HPDE6-E6E7 (cell line): ENCODE measurements around the gene PCDHGA8.
"Not testable (repeated sequence)": the region's sequence is repeated elsewhere in the genome, so short reads cannot be mapped to it uniquely, and the experiment has no call there.

Experiments
- DNase-seq: peaks from one replicate; pipeline ENCODE4 v3.0.0; 2011; ENCODE audit warnings: missing footprints; ENCODE audit errors: extremely low spot score

Gene PCDHGA8

GRCh38 chr5:141392429-141393198 lies at the start of gene PCDHGA8:
Gene PCDHGA8 (plus strand): TSS chr5:141392633. CDS start chr5:141392814, 181 bp downstream.
- no peak for DNase-seq

- DNase-seq: no peak
Observed at GRCh38 chr5:141342773-141343172, 49.7 kb upstream of the PCDHGA8 start.

- DNase-seq: no peak
Observed at GRCh38 chr5:141343242-141343952, 49.0 kb upstream of the PCDHGA8 start, which contains the start of gene PCDHGA3. Gene PCDHGA3 (plus strand): TSS chr5:141343829. CDS start chr5:141344034, 205 bp downstream.

- no peak for DNase-seq
Observed at GRCh38 chr5:141343953-141344463, 48.4 kb upstream of the PCDHGA8 start.

GRCh38 chr5:141345327-141345726 lies 47.1 kb upstream of the PCDHGA8 start:
- no peak for DNase-seq

- not testable (repeated sequence) for DNase-seq
Observed at GRCh38 chr5:141346017-141346416, 46.4 kb upstream of the PCDHGA8 start.

GRCh38 chr5:141349917-141350619 lies 42.4 kb upstream of the PCDHGA8 start, which contains the start of gene PCDHGB1:
Gene PCDHGB1 (plus strand): TSS chr5:141350099. CDS start chr5:141350261, 162 bp downstream.
- no peak for DNase-seq

- DNase-seq: no peak
Observed at GRCh38 chr5:141351591-141351990, 40.8 kb upstream of the PCDHGA8 start.

- DNase-seq: no peak
Observed at GRCh38 chr5:141354900-141355469, 37.4 kb upstream of the PCDHGA8 start, which contains the start of gene PCDHGA4. Gene PCDHGA4 (plus strand): TSS chr5:141355021. CDS start chr5:141355108, 87 bp downstream.

- no peak for DNase-seq
Observed at GRCh38 chr5:141355641-141356040, 36.8 kb upstream of the PCDHGA8 start.

GRCh38 chr5:141356133-141356532 lies 36.3 kb upstream of the PCDHGA8 start:
- DNase-seq: no peak

GRCh38 chr5:141356950-141357349 lies 35.5 kb upstream of the PCDHGA8 start:
- DNase-seq: no peak

GRCh38 chr5:141359790-141360426 lies 32.5 kb upstream of the PCDHGA8 start, which contains the start of gene PCDHGB2:
Gene PCDHGB2 (plus strand): TSS chr5:141359994. CDS start chr5:141360136, 142 bp downstream.
- no peak for DNase-seq

- no peak for DNase-seq
Observed at GRCh38 chr5:141360685-141361084, 31.7 kb upstream of the PCDHGA8 start.

GRCh38 chr5:141362719-141363118 lies 29.7 kb upstream of the PCDHGA8 start:
- DNase-seq: no peak

- no peak for DNase-seq
Observed at GRCh38 chr5:141363952-141364660, 28.3 kb upstream of the PCDHGA8 start, which contains the start of gene PCDHGA5. Gene PCDHGA5 (plus strand): TSS chr5:141364162. CDS start chr5:141364331, 169 bp downstream.

GRCh38 chr5:141366016-141366896 lies 26.2 kb upstream of the PCDHGA8 start:
- DNase-seq: no peak

GRCh38 chr5:141369994-141370848 lies 22.2 kb upstream of the PCDHGA8 start, which contains the start of gene PCDHGB3:
Gene PCDHGB3 (plus strand): TSS chr5:141370242. CDS start chr5:141370395, 153 bp downstream.
- no peak for DNase-seq
